ENCODE measurements around the gene C17orf75. TPM values are rescaled to one million over a fixed set of nuclear protein-coding genes. Genes with fewer than 3 reads are reported as not detected.
"Not testable (repeated sequence)": the region's sequence is repeated elsewhere in the genome, so short reads cannot be mapped to it uniquely, and the experiment has no call there.

C17orf75 gene
- total RNA-seq, 1 donor from 2014 or later, result 23.8 TPM

DNA sequence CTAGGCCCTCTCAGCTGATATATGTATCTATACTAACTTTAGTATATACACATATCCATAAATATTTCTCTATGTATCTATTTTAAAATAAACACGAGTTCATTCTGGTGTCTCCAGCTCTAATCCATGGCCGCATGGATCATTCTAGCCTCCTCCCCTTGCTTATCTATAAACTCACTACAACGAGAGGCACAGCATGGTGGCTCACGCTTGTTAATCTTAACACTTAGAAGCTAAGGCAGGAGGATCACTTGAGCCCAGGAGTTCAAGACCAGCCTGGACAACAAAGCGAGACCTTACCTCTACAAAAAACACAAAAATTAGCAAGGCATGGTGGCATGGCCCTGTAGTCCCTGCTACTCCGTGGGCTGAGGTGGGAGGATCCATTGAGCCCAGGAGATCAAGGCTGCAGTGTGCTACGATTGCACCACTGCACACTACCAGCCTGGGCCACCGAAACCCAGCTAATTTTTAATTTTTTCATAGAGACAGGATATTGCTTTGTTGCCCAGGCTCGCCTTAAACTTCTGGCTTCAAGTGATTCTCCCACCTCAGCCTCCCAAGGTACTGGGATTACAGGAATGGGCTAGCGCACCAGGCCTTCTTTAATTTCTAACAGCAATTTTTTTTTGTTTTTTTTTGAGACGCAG, 4.1 kb upstream of the C17orf75 start:
- no peak for DNase-seq

DNA sequence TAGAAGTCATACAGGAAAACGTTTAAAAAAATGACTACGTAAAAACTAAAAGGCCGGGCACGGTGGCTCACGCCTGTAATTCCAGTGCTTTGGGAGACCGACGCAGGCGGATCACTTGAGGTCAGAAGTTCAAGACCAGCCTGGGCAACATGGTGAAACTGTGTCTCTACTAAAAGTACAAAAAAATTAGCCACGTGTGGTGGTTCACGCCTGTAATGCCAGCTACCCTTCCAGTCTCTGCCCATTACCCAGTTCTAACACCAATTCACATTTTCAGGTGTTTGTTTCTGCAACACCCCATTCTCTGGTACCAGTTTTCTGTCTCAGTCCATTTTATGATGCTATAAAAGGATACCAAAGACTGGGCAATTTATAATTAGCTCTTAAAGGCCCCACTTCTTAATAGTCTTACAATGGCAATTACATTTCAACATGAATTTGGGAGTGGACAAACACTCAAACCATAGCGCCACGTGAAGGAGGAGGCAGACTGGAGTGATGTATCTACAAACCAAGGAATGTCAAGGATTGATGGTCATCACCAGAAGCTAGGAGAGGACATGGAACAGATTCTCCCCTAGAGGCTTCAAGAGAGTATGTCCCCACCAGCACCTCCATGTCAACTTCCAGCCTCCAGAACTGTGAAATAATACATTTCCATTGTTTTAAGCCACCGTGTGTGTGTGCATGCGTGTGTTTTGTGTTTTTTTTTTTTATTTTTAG, 791 bp upstream of the C17orf75 start:
- DNase-seq, result no peak

DNA sequence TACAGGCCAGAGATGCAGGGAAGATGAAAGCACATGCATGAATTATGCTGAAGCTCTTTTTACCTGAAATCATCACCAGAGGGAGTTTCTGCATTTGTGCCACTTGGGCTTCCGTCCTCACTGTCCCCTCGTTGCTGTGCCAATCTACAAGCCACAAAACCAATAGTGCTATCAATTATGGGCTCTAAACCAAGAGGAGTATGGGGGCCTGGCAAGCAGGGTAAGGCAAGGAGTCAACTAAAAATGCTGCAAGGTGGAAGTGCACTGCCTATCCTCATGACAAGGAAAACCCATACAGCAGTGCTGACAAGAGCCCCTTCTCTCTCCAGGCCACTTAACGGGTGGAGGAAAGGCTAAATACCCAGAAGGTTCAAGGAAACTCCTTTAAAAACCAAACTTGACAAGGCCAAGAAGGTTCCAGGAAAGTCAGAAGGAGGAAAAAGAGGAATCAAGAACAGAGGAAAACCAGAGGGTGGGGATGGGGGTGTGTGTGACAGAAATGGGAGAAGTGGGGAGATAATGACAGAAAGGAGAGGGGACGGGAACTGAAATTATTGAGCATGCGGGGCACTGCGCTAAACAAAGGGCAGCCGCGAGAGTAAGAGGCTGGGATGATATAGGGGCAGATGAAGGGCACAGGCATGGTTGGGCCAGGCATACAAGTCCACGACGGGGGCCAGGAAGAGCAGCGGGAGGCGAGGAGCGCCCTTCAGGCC, 674 bp downstream of the C17orf75 start:
- DNase-seq, result peak; percentile 30

DNA sequence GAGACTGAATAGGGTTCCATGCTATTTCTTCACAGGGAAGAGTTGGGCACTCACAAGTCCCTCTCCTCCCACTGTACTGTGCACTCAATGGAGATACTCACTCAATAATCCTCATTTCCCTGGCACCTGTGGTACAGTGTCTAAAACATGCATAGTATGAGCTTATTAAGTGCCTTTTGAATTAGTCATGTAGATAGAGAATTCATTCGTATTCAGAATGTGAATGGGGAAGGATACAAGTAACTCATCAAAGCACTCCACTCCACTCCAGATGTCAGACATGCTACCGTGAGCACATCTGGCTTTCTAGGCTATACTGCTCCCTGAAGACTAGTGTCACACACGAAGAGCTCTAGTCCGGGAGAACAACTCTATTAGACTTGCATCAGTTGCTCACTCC, 6.3 kb downstream of the C17orf75 start:
- no peak for DNase-seq

DNA sequence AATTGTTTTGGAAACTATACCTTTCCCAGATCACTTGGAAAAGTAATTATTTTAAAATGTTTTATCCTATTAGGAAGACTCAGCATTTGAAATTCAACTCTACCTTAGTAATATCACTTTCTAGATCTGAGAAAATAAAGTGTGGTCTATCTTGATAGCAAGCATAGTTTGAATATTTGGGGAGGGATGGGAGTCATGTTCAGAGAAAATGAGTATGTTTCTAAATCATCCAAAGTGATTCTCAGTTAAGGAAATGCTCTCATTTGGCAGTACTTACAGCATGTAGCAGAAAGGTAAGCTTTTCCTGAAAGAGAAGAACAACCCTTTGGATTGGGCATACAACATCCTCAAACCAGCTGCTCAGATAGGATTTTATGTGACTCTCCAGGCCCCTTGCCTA, 6.9 kb downstream of the C17orf75 start:
- DNase-seq, result no peak

DNA sequence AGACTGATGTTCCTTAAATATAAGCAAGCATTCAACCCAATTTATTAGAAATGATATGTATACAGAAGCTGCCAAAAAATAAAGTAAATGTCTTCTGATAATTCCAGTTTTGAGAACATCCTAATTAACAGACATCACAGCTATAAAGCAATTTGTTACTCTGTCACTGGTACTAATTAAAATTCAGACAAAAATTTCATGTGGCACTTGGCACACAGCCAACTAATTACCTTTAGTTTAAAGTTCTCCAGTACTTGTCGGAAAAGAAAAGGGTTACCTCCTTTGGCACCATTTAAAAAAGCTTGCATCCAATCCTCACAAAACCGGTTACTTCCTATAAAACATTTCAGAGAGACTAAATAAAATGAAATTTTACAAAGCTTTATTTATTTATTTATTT, 8.8 kb downstream of the C17orf75 start:
- DNase-seq, result no peak

DNA sequence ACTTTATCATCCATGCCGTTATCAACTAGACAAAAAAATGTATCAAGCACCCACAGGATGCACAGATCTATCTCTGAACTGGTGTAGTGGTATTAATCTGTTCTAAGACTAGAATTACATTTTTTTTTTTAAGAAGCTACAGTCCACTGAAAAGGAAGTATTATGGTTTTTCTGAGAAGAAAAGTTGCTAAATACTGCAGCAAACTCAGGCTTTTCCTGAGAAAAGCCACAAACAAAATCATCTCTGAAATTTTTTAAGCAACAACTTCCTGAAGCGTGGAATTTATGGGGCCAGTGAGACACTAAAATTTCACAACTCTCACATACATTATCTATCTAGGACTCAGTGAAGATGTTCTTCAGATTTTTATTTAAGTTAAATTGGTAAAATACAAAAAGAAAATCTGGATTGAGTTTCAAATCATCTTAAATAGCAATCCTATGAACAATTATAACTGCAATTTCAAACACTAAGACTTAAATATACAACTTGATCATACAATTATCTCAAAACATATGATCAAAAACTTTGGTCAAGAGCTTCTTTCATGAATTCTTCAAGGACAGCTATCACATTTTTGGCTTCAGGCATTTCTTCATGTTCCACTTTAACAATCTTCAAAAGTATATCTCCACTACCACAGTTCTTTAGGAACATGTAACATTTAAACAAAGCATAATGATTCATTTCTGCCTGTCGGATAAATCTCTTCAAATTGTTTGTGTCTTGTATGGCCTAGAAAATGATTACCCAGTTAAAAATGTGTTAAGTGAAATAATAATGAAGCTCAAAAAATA, 10.5 kb downstream of the C17orf75 start:
- DNase-seq, result no peak

DNA sequence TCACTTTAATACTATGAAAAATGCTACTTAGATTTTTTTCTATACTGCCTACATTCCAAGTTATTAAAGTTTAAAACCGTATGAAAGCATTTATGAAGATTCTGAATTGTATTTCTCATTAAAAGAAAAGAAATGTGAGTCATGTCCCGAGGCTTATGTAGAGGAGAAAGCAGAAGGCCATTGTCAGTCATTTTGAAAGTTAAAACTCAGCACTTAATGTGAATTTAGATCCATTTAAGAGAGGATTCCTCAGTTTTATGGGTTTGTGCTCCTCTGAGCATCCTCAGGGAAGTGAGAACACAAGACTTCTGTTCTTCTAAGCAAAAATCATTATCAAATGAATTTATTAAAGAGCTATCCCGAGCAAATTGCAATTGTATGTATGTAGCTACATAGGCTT, 11.8 kb downstream of the C17orf75 start:
- DNase-seq, result no peak

DNA sequence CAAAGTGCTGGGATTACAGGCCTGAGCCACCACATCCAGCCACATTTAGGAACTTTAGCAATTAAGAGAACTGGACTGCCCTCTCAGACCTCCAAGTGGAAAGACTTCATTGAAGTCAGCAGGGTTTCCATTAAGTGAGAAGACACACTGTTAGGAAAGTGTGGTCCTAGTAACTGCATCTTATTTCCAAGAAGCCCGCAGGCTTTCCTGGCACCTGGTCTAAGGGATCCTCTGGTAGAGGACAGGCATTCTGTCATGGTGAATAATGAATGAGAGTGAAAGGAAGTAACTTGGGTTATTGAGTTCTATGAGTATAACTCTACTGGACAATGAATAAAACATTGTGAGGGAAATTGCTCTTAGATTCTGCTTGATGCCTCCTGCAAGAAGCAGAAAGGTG, 14.1 kb downstream of the C17orf75 start:
- no peak for DNase-seq

DNA sequence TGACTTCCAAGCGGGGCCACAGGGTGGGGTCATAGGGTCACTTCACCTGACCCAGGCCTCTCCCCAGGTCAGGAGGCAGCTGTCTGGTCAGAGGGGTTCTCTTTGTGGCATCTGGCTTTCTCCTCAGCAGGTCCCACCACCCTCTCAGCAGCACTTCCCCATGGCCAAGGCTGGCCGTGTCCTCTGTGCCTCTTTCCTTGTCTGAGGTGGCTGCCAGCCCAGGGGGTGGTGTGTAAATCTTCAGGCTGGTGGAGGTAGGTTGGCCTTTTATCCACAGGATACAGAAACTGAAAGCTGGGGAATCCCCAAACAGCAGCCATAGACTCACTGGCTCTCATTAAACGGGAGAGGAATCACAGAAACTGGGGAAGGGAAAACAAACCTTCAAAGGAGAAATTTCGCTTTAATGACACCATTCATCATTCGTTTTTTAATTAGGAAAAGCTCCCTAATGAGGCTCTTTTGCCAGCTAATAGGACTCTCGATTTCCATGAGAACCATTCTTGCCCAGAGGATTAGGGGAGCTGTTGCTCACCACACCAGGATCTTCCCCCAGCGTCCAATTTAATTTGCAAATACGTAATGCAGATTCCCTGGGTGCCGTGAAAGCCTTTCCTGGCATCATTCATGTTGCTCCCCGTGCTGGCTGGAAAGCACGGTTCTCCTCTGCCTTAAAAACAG, 18.0 kb downstream of the C17orf75 start:
- peak; percentile 6 for DNase-seq

DNA sequence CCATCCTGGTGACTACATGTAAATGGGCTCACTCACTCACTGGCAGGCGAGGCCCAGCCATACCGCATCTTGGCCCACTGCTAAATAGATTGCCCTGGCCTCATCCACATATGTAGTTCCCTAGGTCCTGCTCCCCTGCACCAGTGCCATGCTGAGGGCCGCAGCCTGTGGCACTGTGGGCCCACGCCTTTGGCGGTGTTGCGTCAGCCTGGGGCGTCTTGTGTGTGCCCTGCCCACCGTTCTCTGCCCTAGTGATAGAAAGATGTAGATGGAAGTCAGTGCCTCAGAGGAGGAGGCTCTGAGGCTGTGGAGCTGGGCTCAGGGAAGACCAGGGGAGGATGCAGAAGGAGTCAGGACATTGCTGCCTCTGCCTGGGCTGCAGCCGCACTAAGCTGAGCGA, 18.9 kb downstream of the C17orf75 start:
- no peak for DNase-seq

DNA sequence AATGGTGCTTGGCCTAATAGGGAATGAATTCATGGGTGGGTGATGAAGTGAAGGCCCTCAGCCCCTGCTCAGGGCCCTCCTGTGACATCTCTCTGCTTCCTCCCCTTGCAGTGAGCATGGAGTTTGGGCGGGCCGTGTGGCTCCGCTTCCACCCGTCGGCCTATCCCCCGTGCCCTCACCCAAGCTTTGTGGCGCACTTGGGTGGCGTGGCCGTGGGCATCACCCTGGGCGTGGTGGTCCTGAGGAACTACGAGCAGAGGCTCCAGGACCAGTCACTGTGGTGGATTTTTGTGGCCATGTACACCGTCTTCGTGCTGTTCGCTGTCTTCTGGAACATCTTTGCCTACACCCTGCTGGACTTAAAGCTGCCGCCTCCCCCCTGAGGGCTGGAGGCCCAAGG, 21.1 kb downstream of the C17orf75 start:
- no peak for DNase-seq

DNA sequence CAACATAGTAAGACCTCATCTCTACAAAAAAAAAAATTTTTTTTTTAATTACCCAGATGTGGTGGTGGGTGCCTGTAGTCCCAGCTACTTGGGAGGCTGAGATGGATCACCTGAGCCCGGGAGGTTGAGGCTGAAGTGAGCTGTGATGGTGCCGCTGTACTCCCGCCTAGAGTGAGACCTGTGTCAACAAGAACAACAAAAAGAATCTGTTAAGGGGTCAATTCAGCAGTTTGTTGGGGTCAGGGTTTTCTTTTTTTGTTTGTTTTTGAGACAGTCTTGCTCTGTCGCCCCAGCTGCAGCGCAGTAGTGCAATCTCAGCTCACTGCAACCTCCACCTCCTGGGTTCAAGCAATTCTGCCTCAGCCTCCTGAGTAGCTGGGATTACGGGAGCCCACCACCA, 21.9 kb downstream of the C17orf75 start:
- not testable (repeated sequence) for DNase-seq

DNA sequence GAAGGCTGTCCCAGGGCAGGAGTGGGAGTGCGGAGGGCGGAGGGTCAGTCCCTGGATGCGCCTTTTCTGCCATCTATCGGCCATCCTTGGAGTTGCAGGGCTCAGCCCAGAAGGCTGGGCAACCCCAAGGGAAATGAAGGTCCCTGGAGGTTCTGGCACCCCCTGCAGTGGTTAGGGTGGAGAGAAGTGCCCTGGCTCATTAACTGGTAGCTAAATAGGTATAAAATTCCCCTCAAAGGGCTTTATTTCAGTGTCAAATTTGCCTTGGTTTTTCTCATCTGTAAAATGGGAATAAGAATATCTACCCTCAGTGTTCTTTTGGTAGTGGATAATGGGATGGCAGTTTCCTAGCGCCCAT, 22.4 kb downstream of the C17orf75 start:
- DNase-seq, result peak; percentile 76

DNA sequence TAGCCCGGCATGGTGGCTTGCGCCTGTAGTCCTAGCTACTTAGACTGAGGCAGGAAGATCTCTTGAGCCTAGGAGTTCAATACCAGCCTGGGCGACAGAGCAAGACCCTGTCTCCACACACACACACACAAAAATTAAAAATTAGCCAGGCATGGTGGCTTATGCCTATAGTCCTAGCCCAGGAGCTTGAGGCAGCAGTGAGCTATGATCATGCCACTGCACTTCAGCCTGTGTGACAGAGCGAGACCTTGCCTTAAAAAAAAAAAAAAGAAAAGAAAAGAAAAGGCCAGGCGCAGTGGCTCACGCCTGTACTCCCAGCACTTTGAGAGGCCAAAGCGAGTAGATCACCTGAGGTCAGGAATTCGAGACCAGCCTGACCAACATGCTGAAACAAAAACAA, 23.9 kb downstream of the C17orf75 start:
- no peak for DNase-seq

DNA sequence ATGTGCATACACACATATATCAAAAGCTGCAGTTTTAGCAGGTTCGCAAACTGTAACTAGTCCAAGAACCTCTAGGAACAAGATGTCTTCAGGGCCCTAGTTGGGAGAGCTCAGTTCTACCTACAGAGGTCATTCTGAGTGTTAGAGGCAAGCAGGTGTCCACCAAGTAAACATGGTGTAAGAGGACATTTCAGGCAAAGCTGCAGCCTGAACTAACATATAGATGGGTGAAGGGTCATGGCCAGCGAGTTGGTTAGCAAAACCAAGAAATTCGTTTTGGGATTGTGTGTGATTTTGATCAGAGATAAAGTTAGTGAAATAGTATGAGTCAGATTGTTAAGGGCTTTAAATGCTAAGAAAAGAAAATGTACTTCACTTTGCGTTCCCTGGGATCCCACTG, 24.6 kb downstream of the C17orf75 start:
- DNase-seq, result no peak

DNA sequence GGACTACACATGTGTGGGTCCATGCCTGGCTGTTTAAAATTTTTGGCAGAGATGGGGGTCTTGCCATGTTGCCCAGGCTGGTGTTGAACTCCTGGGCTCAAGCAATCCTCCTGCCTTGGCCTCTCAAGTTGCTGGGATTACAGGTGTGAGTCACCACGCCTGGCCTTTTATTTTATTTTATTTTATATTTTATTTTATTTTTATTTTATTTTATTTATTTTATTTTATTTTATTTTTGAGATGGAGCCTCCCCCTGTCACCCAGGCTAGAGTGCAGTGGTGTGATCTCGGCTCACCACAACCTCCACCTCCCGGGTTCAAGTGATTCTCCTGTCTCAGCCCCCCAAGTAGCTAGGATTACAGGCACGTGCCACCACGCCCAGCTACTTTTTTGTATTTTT, 25.3 kb downstream of the C17orf75 start:
- DNase-seq, result not testable (repeated sequence)

DNA sequence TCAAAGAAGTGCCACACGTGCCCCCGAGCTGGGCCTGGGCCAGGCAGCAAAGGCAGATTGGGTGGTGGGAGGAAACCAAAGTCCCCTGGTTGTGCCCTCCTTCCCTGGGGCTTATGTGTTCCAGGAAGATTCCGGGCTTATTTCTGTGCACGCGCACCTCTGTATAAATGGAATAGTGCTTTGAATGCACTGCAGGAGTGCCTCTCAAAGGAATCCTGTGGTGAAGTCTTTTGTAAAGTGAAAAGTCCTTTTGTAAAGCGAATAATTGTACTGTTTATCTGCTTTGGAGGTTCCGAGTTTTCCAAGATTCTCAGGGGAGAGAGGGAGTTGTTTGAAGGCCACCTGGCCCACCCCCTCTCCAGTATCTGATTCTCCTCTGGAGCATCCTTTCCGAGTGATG, 26.8 kb downstream of the C17orf75 start:
- DNase-seq, result no peak

DNA sequence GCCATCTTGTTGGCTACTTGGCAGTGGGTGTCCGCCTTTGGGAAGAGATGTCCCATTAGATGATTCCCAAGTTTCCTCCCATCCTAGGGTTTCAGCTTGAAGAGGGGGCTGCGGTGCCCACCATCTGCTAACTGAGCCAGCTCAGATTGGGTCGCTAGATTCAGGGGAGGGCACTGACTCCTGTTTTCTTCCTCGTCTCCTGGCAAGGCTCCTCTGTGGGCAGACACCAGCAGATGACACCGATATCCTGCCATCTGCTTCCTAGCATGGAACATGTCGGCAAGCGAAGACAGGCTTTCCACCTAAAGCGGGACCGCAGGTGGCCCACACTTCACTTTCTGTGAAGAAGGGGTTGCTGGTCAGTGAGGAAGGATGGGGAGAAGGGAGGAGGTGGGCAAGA, 27.3 kb downstream of the C17orf75 start:
- DNase-seq, result no peak

DNA sequence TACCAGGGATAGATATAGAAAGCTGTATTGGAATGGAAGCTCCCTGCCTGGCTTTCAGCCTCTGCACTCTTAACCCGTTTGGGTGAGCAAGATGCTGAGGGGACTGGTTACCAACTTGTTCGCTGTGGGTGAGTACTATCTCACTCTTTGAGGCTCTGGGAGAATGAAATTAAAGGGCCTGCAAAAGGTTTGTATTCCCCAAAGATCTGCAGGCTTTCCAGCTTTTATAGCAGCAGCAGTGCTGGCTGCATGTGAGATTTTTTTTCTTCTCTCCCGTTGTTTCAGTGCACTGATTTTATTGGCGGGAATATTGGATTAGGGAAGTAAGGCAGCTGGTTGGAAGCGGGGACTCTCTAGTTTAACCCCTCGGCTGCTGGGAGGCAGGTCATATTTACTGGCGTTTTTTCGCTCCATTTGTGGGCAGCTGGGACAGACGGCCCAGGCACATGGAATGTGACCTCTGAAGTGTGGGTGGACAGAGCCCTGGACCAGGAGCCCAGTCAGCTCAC, 30.9 kb downstream of the C17orf75 start:
- peak; percentile 73 for DNase-seq

DNA sequence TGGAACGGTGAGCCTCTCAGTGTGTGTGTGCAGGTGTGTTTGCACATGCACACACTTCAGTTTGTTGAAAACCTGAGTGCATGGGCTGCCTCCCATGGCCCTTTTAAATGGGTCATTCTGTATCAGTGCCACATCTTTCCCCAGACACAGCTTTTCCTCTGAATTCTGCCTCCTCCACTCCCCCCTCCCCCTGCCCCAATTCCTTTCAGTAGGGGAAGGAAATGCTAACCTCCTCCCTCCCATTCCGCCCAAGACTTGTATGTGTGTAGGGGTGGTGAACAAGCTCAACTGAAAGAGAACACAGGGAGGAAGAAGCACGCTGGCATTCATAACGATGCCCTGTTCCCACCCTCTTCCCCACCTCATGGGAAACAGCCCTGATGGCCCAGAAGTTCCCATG, 34.3 kb downstream of the C17orf75 start:
- no peak for DNase-seq

DNA sequence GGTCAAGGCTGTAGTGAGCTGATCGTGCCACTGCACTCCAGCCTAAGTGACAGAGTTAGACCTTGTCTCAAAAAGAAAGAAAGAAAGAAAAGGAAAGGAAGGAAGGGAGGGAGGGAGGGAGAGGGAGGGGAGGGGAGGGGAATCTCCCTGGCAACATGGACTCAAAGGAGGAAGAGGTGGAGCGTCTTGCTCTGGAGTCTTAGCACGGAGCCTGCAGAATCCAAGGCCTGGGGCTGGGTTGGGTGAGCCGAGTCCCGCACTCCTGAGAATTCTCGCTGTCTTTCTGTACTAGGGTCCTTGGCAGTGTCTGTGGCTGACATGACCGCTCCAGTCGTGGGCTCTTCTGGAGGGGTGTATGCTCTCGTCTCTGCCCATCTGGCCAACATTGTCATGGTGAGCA, 36.9 kb downstream of the C17orf75 start:
- DNase-seq, result no peak
